ENCODE measurements around the gene CACNA1G.

DNA sequence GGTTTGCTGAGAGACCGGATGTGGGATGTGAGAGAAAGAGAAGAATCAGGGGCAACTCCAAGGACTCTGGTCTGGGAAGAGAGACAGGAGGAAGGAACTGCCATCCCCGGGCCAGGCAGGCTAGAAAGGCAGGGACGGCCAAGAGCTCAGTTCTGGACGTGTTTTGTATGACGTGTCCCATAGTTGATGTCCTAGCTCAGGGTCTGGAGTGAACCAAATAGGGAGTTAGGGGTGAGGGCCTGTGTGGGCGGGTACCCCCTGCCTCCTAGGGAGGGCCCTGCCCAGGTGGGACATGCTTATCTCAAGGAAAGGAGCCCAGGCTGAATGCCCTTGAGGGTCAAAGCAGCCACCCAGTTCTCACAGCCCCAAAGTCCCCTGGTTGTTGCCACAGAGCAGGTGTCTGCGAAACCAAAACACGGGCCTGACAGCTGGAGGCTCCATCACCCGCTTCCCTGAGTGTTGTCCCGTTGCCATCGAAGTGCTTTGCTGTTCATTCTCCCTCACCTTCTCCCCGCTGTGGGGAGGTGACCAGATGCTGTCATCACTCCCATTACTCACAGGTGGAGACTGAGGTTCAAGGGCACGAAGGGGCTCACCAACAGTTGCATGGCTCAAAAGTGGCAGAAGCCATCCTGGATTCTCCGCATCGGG lies 81.7 kb downstream of the CACNA1G start:
- TF ChIP-seq, protein P1, sequence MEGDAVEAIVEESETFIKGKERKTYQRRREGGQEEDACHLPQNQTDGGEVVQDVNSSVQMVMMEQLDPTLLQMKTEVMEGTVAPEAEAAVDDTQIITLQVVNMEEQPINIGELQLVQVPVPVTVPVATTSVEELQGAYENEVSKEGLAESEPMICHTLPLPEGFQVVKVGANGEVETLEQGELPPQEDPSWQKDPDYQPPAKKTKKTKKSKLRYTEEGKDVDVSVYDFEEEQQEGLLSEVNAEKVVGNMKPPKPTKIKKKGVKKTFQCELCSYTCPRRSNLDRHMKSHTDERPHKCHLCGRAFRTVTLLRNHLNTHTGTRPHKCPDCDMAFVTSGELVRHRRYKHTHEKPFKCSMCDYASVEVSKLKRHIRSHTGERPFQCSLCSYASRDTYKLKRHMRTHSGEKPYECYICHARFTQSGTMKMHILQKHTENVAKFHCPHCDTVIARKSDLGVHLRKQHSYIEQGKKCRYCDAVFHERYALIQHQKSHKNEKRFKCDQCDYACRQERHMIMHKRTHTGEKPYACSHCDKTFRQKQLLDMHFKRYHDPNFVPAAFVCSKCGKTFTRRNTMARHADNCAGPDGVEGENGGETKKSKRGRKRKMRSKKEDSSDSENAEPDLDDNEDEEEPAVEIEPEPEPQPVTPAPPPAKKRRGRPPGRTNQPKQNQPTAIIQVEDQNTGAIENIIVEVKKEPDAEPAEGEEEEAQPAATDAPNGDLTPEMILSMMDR (IDR thresholded peaks at IDR 0.05; ENCODE audit: borderline replicate concordance, extremely low read depth, low read length, poor library complexity, severe bottlenecking): no peak
- TF ChIP-seq EZH2 (IDR thresholded peaks at IDR 0.05; ENCODE audit: borderline replicate concordance, low read depth, low read length, severe bottlenecking): no peak
